Hepatocyte (in vitro differentiated cells): Measurements from ENCODE around the gene MED13L. TPM values are rescaled to one million over a fixed set of nuclear protein-coding genes. Genes with fewer than 3 reads are reported as not detected.
A peak's percentile ranks its signal among the peaks of the same experiment; 100 is the strongest.
"Not testable (repeated sequence)": the region's sequence is repeated elsewhere in the genome, so short reads cannot be mapped to it uniquely, and the experiment has no call there.

Experiments used
- DNase-seq: peaks from one replicate; pipeline ENCODE4 v3.0.0-alpha.2; 2016; ENCODE audit warnings: low spot score
- H2AFZ ChIP-seq: fragments of 200-600 bp; sonication (generic); 2 replicates; pipeline ENCODE4 v1.6.0; 2016; ENCODE audit warnings: antibody characterized with exemption, mild to moderate bottlenecking
- H3K27ac ChIP-seq: fragments of 200-600 bp; sonication (generic); 2 replicates; pipeline ENCODE4 v1.5.1; 2016; ENCODE audit warnings: mild to moderate bottlenecking
- H3K27me3 ChIP-seq: fragments of 200-600 bp; sonication (generic); 2 replicates; pipeline ENCODE4 v1.6.1; 2016
- H3K36me3 ChIP-seq: fragments of 200-600 bp; sonication (generic); replicated peaks from 2 replicates; pipeline ENCODE4 v1.5.1; 2016; ENCODE audit warnings: low read depth; ENCODE audit not compliant: insufficient read depth
- H3K4me1 ChIP-seq: fragments of 200-600 bp; sonication (generic); 2 replicates; pipeline ENCODE4 v1.5.1; 2016; ENCODE audit warnings: mild to moderate bottlenecking, moderate library complexity; ENCODE audit not compliant: insufficient read depth
- H3K4me2 ChIP-seq: fragments of 200-600 bp; sonication (generic); 2 replicates; pipeline ENCODE4 v1.6.0; 2016
- H3K4me3 ChIP-seq: fragments of 200-600 bp; sonication (generic); 2 replicates; pipeline ENCODE4 v1.5.1; 2016; ENCODE audit warnings: mild to moderate bottlenecking
- H3K79me2 ChIP-seq: fragments of 200-600 bp; sonication (generic); 2 replicates; pipeline ENCODE4 v1.6.0; 2017; ENCODE audit warnings: mild to moderate bottlenecking
- H3K9me2 ChIP-seq: fragments of 200-600 bp; sonication (generic); replicated peaks from 2 replicates; pipeline ENCODE4 v1.6.0; 2017; ENCODE audit warnings: mild to moderate bottlenecking; ENCODE audit not compliant: insufficient read depth
- H3K9me3 ChIP-seq: fragments of 200-600 bp; sonication (generic); 2 replicates; pipeline ENCODE4 v1.5.1; 2016; ENCODE audit warnings: low read depth, mild to moderate bottlenecking
- H4K20me1 ChIP-seq: fragments of 200-600 bp; sonication (generic); 2 replicates; pipeline ENCODE4 v1.6.0; 2016; ENCODE audit warnings: mild to moderate bottlenecking; ENCODE audit not compliant: insufficient read depth, poor library complexity, severe bottlenecking
- EZH2 ChIP-seq: fragments of 200-600 bp; sonication (generic); IDR thresholded peaks from 2 replicates; pipeline ENCODE4 v1.6.1; 2016; ENCODE audit warnings: antibody characterized with exemption, mild to moderate bottlenecking, borderline replicate concordance
- EZH2phosphoT487 ChIP-seq: fragments of 200-600 bp; sonication (generic); IDR thresholded peaks from one replicate; pipeline ENCODE4 v1.6.1; 2018; ENCODE audit warnings: antibody characterized with exemption, mild to moderate bottlenecking, low read depth, moderate library complexity; ENCODE audit not compliant: unreplicated experiment, severe bottlenecking
- WGBS: methylation state at CpG from one replicate; pipeline ENCODE4 v1.1.6; 2016; ENCODE audit warnings: low lambda C conversion rate; ENCODE audit errors: missing lambda C conversion rate; 5-methylcytosine and 5-hydroxymethylcytosine counted together
- polyA plus RNA-seq: library from polyadenylated mRNA; unstranded; fragments of >200 nt; fragmentation: Nextera tagmentation; extraction: Ambion mirVana; gene quantifications from 2 replicates; pipeline ENCODE4 v1.2.1, GENCODE V29; 2016
- total RNA-seq: library from RNA; depleted of rRNA; stranded (reverse); fragments of >200 nt; gene quantifications from 2 replicates; pipeline ENCODE4 v1.2.3, GENCODE V29; 2014
- TF ChIP-seq, protein P1 (sequence below): fragments of 200-600 bp; sonication (generic); IDR thresholded peaks from 2 replicates; pipeline ENCODE4 v1.5.1; 2016; ENCODE audit warnings: antibody characterized with exemption, mild to moderate bottlenecking; ENCODE audit not compliant: poor library complexity

Gene MED13L
- total and polyA plus RNA-seq, 2 experiments from 2014 or later: 23.7 to 135 TPM

DNA sequence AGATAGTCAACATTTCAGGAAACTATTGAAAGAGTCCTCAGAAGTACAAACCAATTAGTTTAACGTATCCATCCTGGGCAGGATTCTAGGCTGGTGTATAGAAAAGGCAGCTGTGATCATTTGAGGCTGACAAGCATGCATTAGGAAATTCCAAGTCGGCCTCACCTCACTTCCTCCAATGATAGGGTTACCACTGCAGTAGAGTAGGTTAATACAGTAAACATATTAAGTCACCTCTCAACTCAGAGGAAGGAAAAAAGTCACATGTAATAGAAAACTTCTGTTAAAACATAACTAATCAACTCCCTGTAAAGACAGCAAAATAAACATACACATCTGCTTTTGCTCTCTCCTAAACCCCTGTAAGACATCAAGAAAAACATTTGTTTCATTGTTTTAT lies 33.5 kb downstream of the MED13L start:
- Histone ChIP-seq H3K9me3 (no peaks in the 10 kb centered on the region), H3K36me3 (no peaks in the 10 kb centered on the region), H3K4me3 (no peak overlapping the region), H2AFZ (no peak overlapping the region), H3K27me3 (no peaks in the 10 kb centered on the region), H3K4me2 (peak overlapping the region; percentile 32), H3K4me1 (peaks cover 23% of the 10 kb centered on the region), H3K27ac (peak overlapping the region; percentile 26), H3K9me2 (no peaks in the 10 kb centered on the region), H4K20me1 (peaks cover 97% of the 10 kb centered on the region), H3K79me2 (peaks cover 97% of the 10 kb centered on the region)
- WGBS: 28% methylated on average over 2 of the region's 2 CpGs
- TF ChIP-seq, protein P1, sequence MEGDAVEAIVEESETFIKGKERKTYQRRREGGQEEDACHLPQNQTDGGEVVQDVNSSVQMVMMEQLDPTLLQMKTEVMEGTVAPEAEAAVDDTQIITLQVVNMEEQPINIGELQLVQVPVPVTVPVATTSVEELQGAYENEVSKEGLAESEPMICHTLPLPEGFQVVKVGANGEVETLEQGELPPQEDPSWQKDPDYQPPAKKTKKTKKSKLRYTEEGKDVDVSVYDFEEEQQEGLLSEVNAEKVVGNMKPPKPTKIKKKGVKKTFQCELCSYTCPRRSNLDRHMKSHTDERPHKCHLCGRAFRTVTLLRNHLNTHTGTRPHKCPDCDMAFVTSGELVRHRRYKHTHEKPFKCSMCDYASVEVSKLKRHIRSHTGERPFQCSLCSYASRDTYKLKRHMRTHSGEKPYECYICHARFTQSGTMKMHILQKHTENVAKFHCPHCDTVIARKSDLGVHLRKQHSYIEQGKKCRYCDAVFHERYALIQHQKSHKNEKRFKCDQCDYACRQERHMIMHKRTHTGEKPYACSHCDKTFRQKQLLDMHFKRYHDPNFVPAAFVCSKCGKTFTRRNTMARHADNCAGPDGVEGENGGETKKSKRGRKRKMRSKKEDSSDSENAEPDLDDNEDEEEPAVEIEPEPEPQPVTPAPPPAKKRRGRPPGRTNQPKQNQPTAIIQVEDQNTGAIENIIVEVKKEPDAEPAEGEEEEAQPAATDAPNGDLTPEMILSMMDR: no peak
- TF ChIP-seq EZH2 (no peak), EZH2phosphoT487 (no peak)
- DNase-seq: peak; percentile 15

DNA sequence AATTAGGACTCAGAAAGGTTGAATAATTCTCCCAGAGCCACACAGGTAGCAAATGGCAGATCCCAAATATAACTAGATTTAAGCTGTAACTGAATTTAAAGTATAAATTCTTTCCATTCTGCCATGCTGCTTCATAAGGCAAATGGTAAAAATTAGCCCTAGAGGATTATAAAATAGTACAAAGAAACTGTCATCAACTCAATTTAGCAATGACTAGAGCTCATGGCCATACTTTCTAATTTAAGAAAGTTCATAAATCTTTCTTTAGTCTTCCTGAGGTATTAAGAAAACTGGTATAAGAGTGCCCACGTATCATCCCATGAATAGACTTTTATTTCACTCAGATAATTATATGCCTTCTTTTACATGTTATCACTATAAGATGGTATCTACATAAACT lies 34.8 kb downstream of the MED13L start:
- no peaks in the 10 kb centered on the region for H3K27me3 ChIP-seq
- no peak overlapping the region for H3K4me2 ChIP-seq
- H3K27ac ChIP-seq: no peak overlapping the region
- H3K4me1 ChIP-seq: peaks cover 26% of the 10 kb centered on the region
- H4K20me1 ChIP-seq: peaks cover 97% of the 10 kb centered on the region
- H3K79me2 ChIP-seq: peaks cover 97% of the 10 kb centered on the region
- H3K9me2 ChIP-seq: no peaks in the 10 kb centered on the region
- H3K9me3 ChIP-seq: no peaks in the 10 kb centered on the region
- no peak overlapping the region for H2AFZ ChIP-seq
- H3K4me3 ChIP-seq: no peak overlapping the region
- TF ChIP-seq, protein P1: no peak
- TF ChIP-seq EZH2: no peak
- no peak for TF ChIP-seq EZH2phosphoT487
- WGBS: 85% methylated on average over 1 of the region's 1 CpG
- DNase-seq: no peak
- H3K36me3 ChIP-seq: no peaks in the 10 kb centered on the region

DNA sequence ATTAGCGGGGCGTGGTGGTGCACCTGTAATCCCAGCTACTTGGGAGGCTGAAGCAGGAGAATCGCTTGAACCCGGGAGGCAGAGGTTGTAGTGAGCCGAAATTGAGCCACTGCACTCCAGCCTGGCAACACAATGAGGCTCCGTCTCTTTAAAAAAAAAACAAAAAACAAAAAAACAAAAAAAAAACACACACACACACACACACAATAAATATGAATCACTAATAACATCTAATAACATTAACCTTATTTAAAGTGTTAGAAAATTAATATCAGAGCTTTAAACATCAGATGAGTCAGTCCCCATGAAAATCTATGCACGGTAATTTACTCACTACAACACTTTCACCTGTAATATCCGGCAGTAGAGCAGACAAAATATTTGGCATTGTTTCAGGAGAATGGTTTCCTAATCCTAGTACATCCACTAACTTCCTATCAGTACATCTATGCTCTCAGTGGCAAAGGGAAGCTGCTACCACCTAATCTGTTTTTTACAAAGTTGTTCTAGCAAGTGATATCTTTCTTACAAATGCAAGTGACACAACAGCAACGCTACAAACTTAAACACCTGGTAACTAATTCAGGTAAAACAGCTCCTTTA lies 36.2 kb downstream of the MED13L start:
- Histone ChIP-seq H4K20me1 (peaks cover 99% of the 10 kb centered on the region), H3K79me2 (peaks cover 98% of the 10 kb centered on the region)
- TF ChIP-seq EZH2phosphoT487: no peak
- no peak for TF ChIP-seq EZH2
- TF ChIP-seq, protein P1: no peak

DNA sequence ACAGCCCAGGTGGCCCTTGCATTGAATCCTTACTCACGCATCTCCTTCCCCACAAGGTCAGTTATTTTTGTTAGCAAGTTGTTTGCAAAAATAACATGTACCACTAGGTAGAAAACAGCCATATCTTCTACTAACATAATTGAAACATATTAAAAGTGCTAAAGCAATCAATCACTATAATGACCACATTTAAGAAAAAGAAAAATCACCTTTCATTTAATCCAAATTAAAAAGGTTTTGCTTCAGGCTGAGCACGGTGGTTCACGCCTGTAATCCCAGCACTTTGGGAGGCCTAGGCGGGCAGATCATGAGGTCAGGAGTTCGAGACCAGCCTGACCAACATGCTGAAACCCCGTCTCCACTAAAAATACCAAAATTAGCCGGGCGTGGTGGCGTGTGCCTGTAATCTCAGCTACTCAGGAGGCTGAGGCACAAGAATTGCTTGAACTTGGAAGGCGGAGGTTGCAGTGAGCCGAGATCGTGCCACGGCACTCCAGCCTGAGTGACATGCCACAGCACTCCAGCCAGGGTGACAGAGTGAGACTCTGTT lies 38.8 kb downstream of the MED13L start:
- H2AFZ ChIP-seq, H3K27me3 ChIP-seq, H3K4me3 ChIP-seq, H3K27ac ChIP-seq, H3K4me2 ChIP-seq, H3K36me3 ChIP-seq, H3K9me3 ChIP-seq, H3K9me2 ChIP-seq, DNase-seq: not testable (repeated sequence)
- Histone ChIP-seq H4K20me1 (peaks cover 90% of the 10 kb centered on the region), H3K79me2 (peaks cover 98% of the 10 kb centered on the region), H3K4me1 (peaks cover 24% of the 10 kb centered on the region)
- WGBS: 91% methylated on average over 13 of the region's 13 CpGs

More for the DNA sequence above, 36.2 kb downstream of the MED13L start:
- Histone ChIP-seq H2AFZ (no peak overlapping the region), H3K9me2 (no peaks in the 10 kb centered on the region), H3K36me3 (no peaks in the 10 kb centered on the region), H3K27ac (no peak overlapping the region), H3K4me3 (no peak overlapping the region), H3K27me3 (no peaks in the 10 kb centered on the region), H3K4me1 (peaks cover 41% of the 10 kb centered on the region), H3K4me2 (no peak overlapping the region), H3K9me3 (no peaks in the 10 kb centered on the region)
- WGBS: 86% methylated on average over 9 of the region's 9 CpGs
- no peak for DNase-seq
